ENCODE data around the gene DCC.

DCC gene

DNA sequence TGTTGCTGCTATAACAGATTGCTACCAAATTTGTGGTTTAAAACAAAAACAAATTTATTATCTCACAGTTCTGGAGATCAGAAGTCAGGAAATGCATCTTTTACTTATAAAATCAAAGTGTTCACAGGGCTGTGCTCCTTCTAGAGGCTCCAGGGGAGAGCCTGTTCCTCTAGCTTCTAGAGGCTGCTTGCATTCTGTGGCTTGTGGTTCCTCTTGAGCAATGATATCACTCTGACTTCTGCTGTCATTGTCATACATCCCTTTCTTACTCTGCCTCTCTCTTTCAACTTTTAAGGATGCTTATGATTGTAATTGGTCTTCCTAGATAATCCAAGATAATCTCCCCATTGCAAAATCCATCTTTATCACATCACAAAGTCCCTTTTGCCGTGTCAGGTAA is 6.1 kb upstream of the DCC start:
- no peak for TF ChIP-seq EZH2phosphoT487 (IDR thresholded peaks at IDR 0.05; ENCODE audit: borderline replicate concordance, low read length)
- TF ChIP-seq, protein P1, sequence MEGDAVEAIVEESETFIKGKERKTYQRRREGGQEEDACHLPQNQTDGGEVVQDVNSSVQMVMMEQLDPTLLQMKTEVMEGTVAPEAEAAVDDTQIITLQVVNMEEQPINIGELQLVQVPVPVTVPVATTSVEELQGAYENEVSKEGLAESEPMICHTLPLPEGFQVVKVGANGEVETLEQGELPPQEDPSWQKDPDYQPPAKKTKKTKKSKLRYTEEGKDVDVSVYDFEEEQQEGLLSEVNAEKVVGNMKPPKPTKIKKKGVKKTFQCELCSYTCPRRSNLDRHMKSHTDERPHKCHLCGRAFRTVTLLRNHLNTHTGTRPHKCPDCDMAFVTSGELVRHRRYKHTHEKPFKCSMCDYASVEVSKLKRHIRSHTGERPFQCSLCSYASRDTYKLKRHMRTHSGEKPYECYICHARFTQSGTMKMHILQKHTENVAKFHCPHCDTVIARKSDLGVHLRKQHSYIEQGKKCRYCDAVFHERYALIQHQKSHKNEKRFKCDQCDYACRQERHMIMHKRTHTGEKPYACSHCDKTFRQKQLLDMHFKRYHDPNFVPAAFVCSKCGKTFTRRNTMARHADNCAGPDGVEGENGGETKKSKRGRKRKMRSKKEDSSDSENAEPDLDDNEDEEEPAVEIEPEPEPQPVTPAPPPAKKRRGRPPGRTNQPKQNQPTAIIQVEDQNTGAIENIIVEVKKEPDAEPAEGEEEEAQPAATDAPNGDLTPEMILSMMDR (IDR thresholded peaks at IDR 0.05; ENCODE audit: low read depth, low read length, poor library complexity, severe bottlenecking): no peak
- Histone ChIP-seq H3K9me3 (ENCODE audit: control insufficient read depth, insufficient read depth, low read length) (no peaks in the 10 kb centered on the region), H3K4me1 (ENCODE audit: control insufficient read depth, low read length) (no peaks in the 10 kb centered on the region), H3K79me2 (ENCODE audit: control insufficient read depth, low read length) (no peaks in the 10 kb centered on the region), H3K4me3 (ENCODE audit: low read length) (no peak overlapping the region), H3K36me3 (ENCODE audit: control insufficient read depth, low read length) (no peaks in the 10 kb centered on the region), H3K4me2 (ENCODE audit: low read length) (no peak overlapping the region), H4K20me1 (ENCODE audit: control insufficient read depth, insufficient read depth, low read depth, low read length) (no peaks in the 10 kb centered on the region), H3K27ac (ENCODE audit: low read depth, low read length) (no peak overlapping the region), H3F3A (ENCODE audit: control insufficient read depth, insufficient read depth) (no peaks in the 10 kb centered on the region), H3K27me3 (ENCODE audit: control insufficient read depth, low read length) (no peaks in the 10 kb centered on the region), H3K9me2 (replicated peaks; ENCODE audit: control insufficient read depth, low read length) (no peaks in the 10 kb centered on the region)

DNA sequence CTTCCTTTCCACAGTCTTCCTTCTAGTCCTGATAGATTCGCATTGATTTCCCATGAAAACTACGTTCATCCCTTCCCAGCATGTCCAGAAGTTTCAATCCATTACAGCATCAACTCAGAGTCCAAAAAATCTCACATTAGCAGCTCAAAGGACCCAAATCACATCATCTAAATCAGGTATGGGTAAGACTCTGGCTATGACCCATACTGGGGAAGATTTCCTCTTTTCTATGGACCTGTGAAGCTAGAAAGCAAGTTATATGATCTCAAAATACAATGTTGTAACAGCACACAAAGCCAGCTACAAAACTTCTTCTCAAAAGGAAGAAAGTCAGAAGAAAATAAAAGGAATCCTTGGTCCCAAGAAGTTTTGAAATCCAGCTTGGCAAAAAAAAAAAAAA is 5.7 kb upstream of the DCC start:
- Histone ChIP-seq H4K20me1 (ENCODE audit: control insufficient read depth, insufficient read depth, low read depth, low read length) (no peaks in the 10 kb centered on the region), H3K4me1 (ENCODE audit: control insufficient read depth, low read length) (no peaks in the 10 kb centered on the region), H3K9me3 (ENCODE audit: control insufficient read depth, insufficient read depth, low read length) (no peaks in the 10 kb centered on the region), H3K4me3 (ENCODE audit: low read length) (no peak overlapping the region), H3K36me3 (ENCODE audit: control insufficient read depth, low read length) (no peaks in the 10 kb centered on the region), H3K27ac (ENCODE audit: low read depth, low read length) (no peak overlapping the region), H3F3A (ENCODE audit: control insufficient read depth, insufficient read depth) (no peaks in the 10 kb centered on the region), H3K79me2 (ENCODE audit: control insufficient read depth, low read length) (no peaks in the 10 kb centered on the region), H3K4me2 (ENCODE audit: low read length) (no peak overlapping the region), H3K27me3 (ENCODE audit: control insufficient read depth, low read length) (no peaks in the 10 kb centered on the region), H3K9me2 (replicated peaks; ENCODE audit: control insufficient read depth, low read length) (no peaks in the 10 kb centered on the region)
- no peak for TF ChIP-seq EZH2phosphoT487 (IDR thresholded peaks at IDR 0.05; ENCODE audit: borderline replicate concordance, low read length)
- TF ChIP-seq, protein P1 (IDR thresholded peaks at IDR 0.05; ENCODE audit: low read depth, low read length, poor library complexity, severe bottlenecking): no peak

DNA sequence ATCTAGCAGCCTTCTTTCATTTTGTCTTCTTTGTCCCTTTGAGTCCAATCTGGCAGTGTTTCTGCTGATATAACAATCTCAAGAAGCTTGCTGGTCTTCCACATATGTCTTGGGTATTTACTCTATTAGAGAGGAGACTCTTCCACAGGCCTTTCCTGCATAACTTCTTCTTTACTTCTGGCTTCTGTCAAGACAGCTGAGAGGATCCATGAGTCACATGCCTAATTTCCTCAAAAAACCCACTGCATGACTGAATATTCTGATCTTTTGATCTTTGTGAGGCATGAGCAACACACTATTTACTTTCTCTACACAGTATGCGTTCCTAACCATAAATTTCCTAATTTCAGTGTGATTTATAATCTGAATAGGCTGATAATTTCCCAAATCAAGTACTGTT is 5.1 kb upstream of the DCC start:
- Histone ChIP-seq H3K9me2 (replicated peaks; ENCODE audit: control insufficient read depth, low read length) (no peaks in the 10 kb centered on the region), H3K36me3 (ENCODE audit: control insufficient read depth, low read length) (no peaks in the 10 kb centered on the region), H3K9me3 (ENCODE audit: control insufficient read depth, insufficient read depth, low read length) (no peaks in the 10 kb centered on the region), H3K27me3 (ENCODE audit: control insufficient read depth, low read length) (no peaks in the 10 kb centered on the region), H3K79me2 (ENCODE audit: control insufficient read depth, low read length) (no peaks in the 10 kb centered on the region), H3K27ac (ENCODE audit: low read depth, low read length) (no peak overlapping the region), H3K4me3 (ENCODE audit: low read length) (no peak overlapping the region), H4K20me1 (ENCODE audit: control insufficient read depth, insufficient read depth, low read depth, low read length) (no peaks in the 10 kb centered on the region), H3K4me1 (ENCODE audit: control insufficient read depth, low read length) (no peaks in the 10 kb centered on the region), H3F3A (ENCODE audit: control insufficient read depth, insufficient read depth) (no peaks in the 10 kb centered on the region), H3K4me2 (ENCODE audit: low read length) (no peak overlapping the region)
- TF ChIP-seq EZH2phosphoT487 (IDR thresholded peaks at IDR 0.05; ENCODE audit: borderline replicate concordance, low read length): no peak
- TF ChIP-seq, protein P1 (IDR thresholded peaks at IDR 0.05; ENCODE audit: low read depth, low read length, poor library complexity, severe bottlenecking): no peak

- Histone ChIP-seq H3K4me2 (ENCODE audit: low read length) (no peak overlapping the region), H3K79me2 (ENCODE audit: control insufficient read depth, low read length) (no peaks in the 10 kb centered on the region), H3K9me3 (ENCODE audit: control insufficient read depth, insufficient read depth, low read length) (no peaks in the 10 kb centered on the region), H4K20me1 (ENCODE audit: control insufficient read depth, insufficient read depth, low read depth, low read length) (no peaks in the 10 kb centered on the region), H3K4me1 (ENCODE audit: control insufficient read depth, low read length) (no peaks in the 10 kb centered on the region), H3K4me3 (ENCODE audit: low read length) (no peak overlapping the region), H3F3A (ENCODE audit: control insufficient read depth, insufficient read depth) (no peaks in the 10 kb centered on the region), H3K27ac (ENCODE audit: low read depth, low read length) (no peak overlapping the region), H3K27me3 (ENCODE audit: control insufficient read depth, low read length) (no peaks in the 10 kb centered on the region), H3K36me3 (ENCODE audit: control insufficient read depth, low read length) (no peaks in the 10 kb centered on the region), H3K9me2 (replicated peaks; ENCODE audit: control insufficient read depth, low read length) (no peaks in the 10 kb centered on the region)
- TF ChIP-seq EZH2phosphoT487 (IDR thresholded peaks at IDR 0.05; ENCODE audit: borderline replicate concordance, low read length): no peak
- TF ChIP-seq, protein P1 (IDR thresholded peaks at IDR 0.05; ENCODE audit: low read depth, low read length, poor library complexity, severe bottlenecking): no peak
Observed at GRCh38 chr18:52337276-52337675, 2.7 kb upstream of the DCC start.
